HCEC 1CT (cell line): ENCODE measurements around the gene PPP2R2B.
"Not testable (repeated sequence)": the region's sequence is repeated elsewhere in the genome, so short reads cannot be mapped to it uniquely, and the experiment has no call there.

Experiments
- DNase-seq: peaks from one replicate; pipeline ENCODE4 v3.0.0-alpha.2; 2017

PPP2R2B gene

GRCh38 chr5:146588331-146589027 is 290.1 kb downstream of the PPP2R2B start:
- no peak for DNase-seq

GRCh38 chr5:146586752-146587151 is 291.8 kb downstream of the PPP2R2B start:
- DNase-seq = no peak

- DNase-seq = no peak
These were observed 293.8 kb downstream of the PPP2R2B start for GRCh38 chr5:146584750-146585149.

GRCh38 chr5:146582051-146582596 is 296.4 kb downstream of the PPP2R2B start:
- DNase-seq = no peak

- no peak for DNase-seq
These were observed 298.3 kb downstream of the PPP2R2B start for GRCh38 chr5:146580237-146580636.

- no peak for DNase-seq
These were observed 303.8 kb downstream of the PPP2R2B start for GRCh38 chr5:146574713-146575112.

- DNase-seq = no peak
These were observed 310.4 kb downstream of the PPP2R2B start for GRCh38 chr5:146568161-146568560.

GRCh38 chr5:146565764-146566367 is 312.7 kb downstream of the PPP2R2B start:
- peak; percentile 72 for DNase-seq

GRCh38 chr5:146564007-146564762 is 314.4 kb downstream of the PPP2R2B start:
- no peak for DNase-seq

GRCh38 chr5:146562461-146562860 is 316.1 kb downstream of the PPP2R2B start:
- no peak for DNase-seq

- DNase-seq = no peak
These were observed 316.8 kb downstream of the PPP2R2B start for GRCh38 chr5:146561711-146562110.

- peak; percentile 11 for DNase-seq
These were observed 318.2 kb downstream of the PPP2R2B start for GRCh38 chr5:146560205-146560812.

GRCh38 chr5:146556884-146557283 is 321.7 kb downstream of the PPP2R2B start:
- not testable (repeated sequence) for DNase-seq

GRCh38 chr5:146553446-146553845 is 325.1 kb downstream of the PPP2R2B start:
- no peak for DNase-seq

- no peak for DNase-seq
These were observed 328.9 kb downstream of the PPP2R2B start for GRCh38 chr5:146549615-146550014.

- DNase-seq = no peak
These were observed 329.6 kb downstream of the PPP2R2B start for GRCh38 chr5:146548781-146549449.

- no peak for DNase-seq
These were observed 334.3 kb downstream of the PPP2R2B start for GRCh38 chr5:146544232-146544631.

GRCh38 chr5:146541958-146542849 is 336.4 kb downstream of the PPP2R2B start:
- peak; percentile 40 for DNase-seq

GRCh38 chr5:146540414-146540813 is 338.1 kb downstream of the PPP2R2B start:
- no peak for DNase-seq

GRCh38 chr5:146539973-146540372 is 338.6 kb downstream of the PPP2R2B start:
- DNase-seq = no peak

GRCh38 chr5:146538432-146538831 is 340.1 kb downstream of the PPP2R2B start:
- no peak for DNase-seq

- no peak for DNase-seq
These were observed 344.7 kb downstream of the PPP2R2B start for GRCh38 chr5:146533882-146534281.
